Effector memory CD4-positive, alpha-beta T cell (primary cell): ENCODE measurements around the gene SLC6A5.

Experiments used
- DNase-seq, 3 donors: peaks; one replicate each; pipeline ENCODE4 v3.0.0-alpha.2; 2020
- H3K27ac ChIP-seq: 2 replicates; pipeline ENCODE4 v1.7.0; 2013; ENCODE audit warnings: mild to moderate bottlenecking, low read length, moderate library complexity; ENCODE audit not compliant: insufficient read depth, poor library complexity, severe bottlenecking
- H3K27me3 ChIP-seq: replicated peaks from 2 replicates; pipeline ENCODE4 v1.7.0; 2013; ENCODE audit warnings: mild to moderate bottlenecking, low read length; ENCODE audit not compliant: insufficient read depth, control insufficient read depth, poor library complexity, severe bottlenecking
- H3K36me3 ChIP-seq: 2 replicates; pipeline ENCODE4 v1.7.0; 2013; ENCODE audit warnings: mild to moderate bottlenecking, low read length, moderate library complexity; ENCODE audit not compliant: control insufficient read depth, insufficient read depth
- H3K4me1 ChIP-seq: 2 replicates; pipeline ENCODE4 v1.7.0; 2013; ENCODE audit warnings: low read length, mild to moderate bottlenecking; ENCODE audit not compliant: control insufficient read depth, insufficient read depth, poor library complexity, severe bottlenecking
- H3K4me3 ChIP-seq: 2 replicates; pipeline ENCODE4 v1.7.0; 2013; ENCODE audit warnings: low read length, low read depth, mild to moderate bottlenecking; ENCODE audit not compliant: insufficient read depth, poor library complexity, severe bottlenecking
- H3K9me3 ChIP-seq: 2 replicates; pipeline ENCODE4 v1.7.0; 2013; ENCODE audit warnings: mild to moderate bottlenecking, low read length, moderate library complexity; ENCODE audit not compliant: control insufficient read depth

Gene SLC6A5

GRCh38 chr11:20707876-20708275, 108.5 kb downstream of the SLC6A5 start:
- no peaks in the 10 kb centered on the region for H3K9me3 ChIP-seq
- H3K27me3 ChIP-seq, result no peaks in the 10 kb centered on the region
- DNase-seq, result no peak
- no peaks in the 10 kb centered on the region for H3K36me3 ChIP-seq
- no peak overlapping the region for H3K4me3 ChIP-seq
- H3K4me1 ChIP-seq, result no peaks in the 10 kb centered on the region
- no peak overlapping the region for H3K27ac ChIP-seq
